NCI-H146 treated with DMSO at 0.1 percent for 48 hours (cell line): ENCODE data around the gene PCNT.

Experiments used
- DNase-seq: peaks from one replicate; lab custom pipeline; 2025; ENCODE audit not compliant: unreplicated experiment; lab: John Stamatoyannopoulos, UW

The PCNT gene

GRCh38 chr21:46323710-46324389 lies at the start of gene PCNT, which contains the start of gene C21orf58:
Gene PCNT (plus strand): TSS chr21:46324156. CDS start chr21:46324229, 73 bp downstream.
Gene C21orf58 (minus strand): TSS chr21:46323870. CDS start chr21:46322738, 1,132 bp downstream.
- DNase-seq: peak; percentile 85

GRCh38 chr21:46274797-46275390 lies 49.1 kb upstream of the PCNT start:
- DNase-seq: no peak

GRCh38 chr21:46284077-46284644 lies 39.8 kb upstream of the PCNT start:
- DNase-seq: no peak

GRCh38 chr21:46284733-46285132 lies 39.2 kb upstream of the PCNT start:
- no peak for DNase-seq

GRCh38 chr21:46285206-46285661 lies 38.7 kb upstream of the PCNT start, which contains the start of gene MCM3AP:
Gene MCM3AP (minus strand): TSS chr21:46285611. CDS start chr21:46285286, 325 bp downstream.
- DNase-seq: no peak

- DNase-seq: peak; percentile 70
Measured at GRCh38 chr21:46285761-46286647, 38.0 kb upstream of the PCNT start, which contains the start of gene YBEY. Gene YBEY (plus strand): TSS chr21:46286342. CDS start chr21:46286914, 572 bp downstream.

- DNase-seq: no peak
Measured at GRCh38 chr21:46286648-46287002, 37.3 kb upstream of the PCNT start.

GRCh38 chr21:46287541-46287940 lies 36.4 kb upstream of the PCNT start:
- no peak for DNase-seq

- DNase-seq: no peak
Measured at GRCh38 chr21:46289655-46290179, 34.2 kb upstream of the PCNT start.

GRCh38 chr21:46291561-46291960 lies 32.4 kb upstream of the PCNT start:
- DNase-seq: no peak

GRCh38 chr21:46294647-46295176 lies 29.2 kb upstream of the PCNT start:
- DNase-seq: no peak

- no peak for DNase-seq
Measured at GRCh38 chr21:46295177-46295770, 28.7 kb upstream of the PCNT start.

- peak; percentile 76 for DNase-seq
Measured at GRCh38 chr21:46295996-46296752, 27.8 kb upstream of the PCNT start.

GRCh38 chr21:46297338-46298271 lies 26.4 kb upstream of the PCNT start:
- no peak for DNase-seq

GRCh38 chr21:46299167-46299566 lies 24.8 kb upstream of the PCNT start:
- no peak for DNase-seq

- DNase-seq: no peak
Measured at GRCh38 chr21:46301759-46302158, 22.2 kb upstream of the PCNT start.

- no peak for DNase-seq
Measured at GRCh38 chr21:46304437-46304836, 19.5 kb upstream of the PCNT start.

GRCh38 chr21:46304955-46305354 lies 19.0 kb upstream of the PCNT start:
- no peak for DNase-seq
